RWPE2 (cell line): Measurements from ENCODE around the gene FGG.
"Not testable (repeated sequence)": the region's sequence is repeated elsewhere in the genome, so short reads cannot be mapped to it uniquely, and the experiment has no call there.

ENCODE experiments used
- ATAC-seq: fragments of 200-7000 bp; cut with Tn5 transposase; 3 replicates; pipeline ENCODE4 v1.9.1; 2021; ENCODE audit warnings: low read depth
- DNase-seq: peaks from one replicate; pipeline ENCODE4 v3.0.0-alpha.2; 2020; ENCODE audit warnings: low spot score
- H3K27ac ChIP-seq: fragments of 450-650 bp; 2 replicates; pipeline ENCODE4 v1.5.1; 2017; ENCODE audit warnings: mild to moderate bottlenecking; ENCODE audit not compliant: poor library complexity, severe bottlenecking
- H3K27me3 ChIP-seq: fragments of 250-450 bp; sonication (Bioruptor Pico); 2 replicates; pipeline ENCODE4 v1.5.1; 2021; ENCODE audit warnings: mild to moderate bottlenecking, moderate library complexity; ENCODE audit not compliant: insufficient read depth, poor library complexity, severe bottlenecking
- H3K36me3 ChIP-seq: fragments of 250-450 bp; sonication (Bioruptor Pico); 2 replicates; pipeline ENCODE4 v1.5.1; 2020; ENCODE audit warnings: low read depth, mild to moderate bottlenecking, moderate library complexity
- H3K4me1 ChIP-seq: fragments of 250-450 bp; sonication (Bioruptor Pico); 2 replicates; pipeline ENCODE4 v1.5.1; 2021; ENCODE audit warnings: mild to moderate bottlenecking, moderate library complexity; ENCODE audit not compliant: insufficient read depth, poor library complexity, severe bottlenecking
- H3K4me3 ChIP-seq: fragments of 250-450 bp; sonication (Bioruptor Pico); 2 replicates; pipeline ENCODE4 v1.5.1; 2021; ENCODE audit warnings: mild to moderate bottlenecking, moderate library complexity; ENCODE audit not compliant: severe bottlenecking
- H3K9me3 ChIP-seq: fragments of 250-450 bp; sonication (Bioruptor Pico); 2 replicates; pipeline ENCODE4 v1.5.1; 2021; ENCODE audit warnings: mild to moderate bottlenecking, moderate library complexity; ENCODE audit not compliant: severe bottlenecking
- CTCF ChIP-seq: fragments of 450-650 bp; IDR thresholded peaks from one replicate; pipeline ENCODE4 v1.5.1; 2017; ENCODE audit warnings: mild to moderate bottlenecking, moderate library complexity; ENCODE audit not compliant: poor library complexity, severe bottlenecking

FGG gene

GRCh38 chr4:154602404-154603020 is 9.9 kb downstream of the FGG start:
- peak; percentile 95 for ATAC-seq
- Histone ChIP-seq H3K4me3 (no peak overlapping the region), H3K27me3 (no peaks in the 10 kb centered on the region), H3K27ac (no peak overlapping the region), H3K4me1 (peaks cover 5% of the 10 kb centered on the region), H3K9me3 (no peaks in the 10 kb centered on the region), H3K36me3 (no peaks in the 10 kb centered on the region)
- no peak for TF ChIP-seq CTCF
- no peak for DNase-seq

GRCh38 chr4:154597798-154598774 is 14.4 kb downstream of the FGG start:
- no peak for DNase-seq
- no peaks in the 10 kb centered on the region for H3K36me3 ChIP-seq
- no peak for ATAC-seq
- no peaks in the 10 kb centered on the region for H3K9me3 ChIP-seq
- no peaks in the 10 kb centered on the region for H3K27me3 ChIP-seq
- H3K4me1 ChIP-seq, result peaks cover 5% of the 10 kb centered on the region
- H3K4me3 ChIP-seq, result no peak overlapping the region
- TF ChIP-seq CTCF, result no peak
- H3K27ac ChIP-seq, result no peak overlapping the region

- not testable (repeated sequence) for H3K27me3 ChIP-seq, H3K9me3 ChIP-seq, DNase-seq, ATAC-seq, H3K27ac ChIP-seq, H3K4me3 ChIP-seq, H3K36me3 ChIP-seq, H3K4me1 ChIP-seq
These were observed 15.2 kb downstream of the FGG start for GRCh38 chr4:154597281-154597680.

GRCh38 chr4:154595807-154596206 is 16.6 kb downstream of the FGG start:
- H3K27me3 ChIP-seq, result no peaks in the 10 kb centered on the region
- no peaks in the 10 kb centered on the region for H3K36me3 ChIP-seq
- no peak overlapping the region for H3K4me3 ChIP-seq
- DNase-seq (no peak), ATAC-seq (peak; percentile 96)
- H3K9me3 ChIP-seq, result no peaks in the 10 kb centered on the region
- TF ChIP-seq CTCF, result no peak
- H3K27ac ChIP-seq, result no peak overlapping the region
- no peaks in the 10 kb centered on the region for H3K4me1 ChIP-seq

GRCh38 chr4:154594343-154594742 is 18.1 kb downstream of the FGG start:
- H3K36me3 ChIP-seq, H3K27ac ChIP-seq, H3K4me1 ChIP-seq, ATAC-seq, H3K9me3 ChIP-seq, H3K4me3 ChIP-seq, H3K27me3 ChIP-seq, DNase-seq: not testable (repeated sequence)

- ATAC-seq (no peak), DNase-seq (no peak)
- Histone ChIP-seq H3K4me3 (no peak overlapping the region), H3K36me3 (no peaks in the 10 kb centered on the region), H3K27ac (no peak overlapping the region), H3K4me1 (no peaks in the 10 kb centered on the region), H3K27me3 (no peaks in the 10 kb centered on the region), H3K9me3 (no peaks in the 10 kb centered on the region)
- TF ChIP-seq CTCF, result no peak
These were observed 18.6 kb downstream of the FGG start for GRCh38 chr4:154593868-154594267.
